H9 (cell line): ENCODE data around the gene TM9SF4. TPM values are rescaled to one million over a fixed set of nuclear protein-coding genes. Genes with fewer than 3 reads are reported as not detected.

Source experiments
- DNase-seq: peaks from one replicate; pipeline ENCODE4 v3.0.0-alpha.2; 2017
- H2AFZ ChIP-seq: one replicate; pipeline ENCODE4 v1.6.1; 2013; ENCODE audit warnings: mild to moderate bottlenecking, low read length, control low read depth, moderate library complexity
- H2AK5ac ChIP-seq: 2 replicates; pipeline ENCODE4 v1.6.1; 2013; ENCODE audit warnings: low read length, control low read depth, mixed read lengths; ENCODE audit not compliant: insufficient read length
- H2BK120ac ChIP-seq: one replicate; pipeline ENCODE4 v1.6.1; 2013; ENCODE audit warnings: low read depth, mild to moderate bottlenecking, low read length, control low read depth, inconsistent platforms; ENCODE audit not compliant: poor library complexity, severe bottlenecking
- H2BK12ac ChIP-seq: 2 replicates; pipeline ENCODE4 v1.6.1; 2013; ENCODE audit warnings: low read length, control low read depth, mixed read lengths, low read depth; ENCODE audit not compliant: insufficient read length
- H2BK15ac ChIP-seq: 2 replicates; pipeline ENCODE4 v1.6.1; 2013; ENCODE audit warnings: low read depth, low read length, control low read depth
- H2BK20ac ChIP-seq: one replicate; pipeline ENCODE4 v1.6.1; 2013; ENCODE audit warnings: low read depth, mild to moderate bottlenecking, low read length, control low read depth, inconsistent platforms; ENCODE audit not compliant: poor library complexity, severe bottlenecking
- H2BK5ac ChIP-seq: 2 replicates; pipeline ENCODE4 v1.6.1; 2013; ENCODE audit warnings: low read length, control low read depth, mixed read lengths; ENCODE audit not compliant: insufficient read length
- H3K14ac ChIP-seq: 2 replicates; pipeline ENCODE4 v1.6.1; 2013; ENCODE audit warnings: low read length, control low read depth; ENCODE audit not compliant: insufficient read depth
- H3K18ac ChIP-seq: 2 replicates; pipeline ENCODE4 v1.6.1; 2013; ENCODE audit warnings: low read depth, mild to moderate bottlenecking, mixed read lengths, low read length, control low read depth; ENCODE audit not compliant: insufficient read length
- H3K23ac ChIP-seq: 2 replicates; pipeline ENCODE4 v1.6.1; 2013; ENCODE audit warnings: low read length, control low read depth, mixed read lengths, low read depth; ENCODE audit not compliant: insufficient read length
- H3K23me2 ChIP-seq: 2 replicates; pipeline ENCODE4 v1.6.1; 2013; ENCODE audit warnings: low read depth, mild to moderate bottlenecking, mixed read lengths, low read length, control low read depth; ENCODE audit not compliant: insufficient read length, poor library complexity, severe bottlenecking
- H3K27ac ChIP-seq: 2 replicates; pipeline ENCODE4 v1.5.1; 2013; ENCODE audit warnings: low read length, control low read depth, mixed read lengths, low read depth; ENCODE audit not compliant: insufficient read length
- H3K27me3 ChIP-seq: 2 replicates; pipeline ENCODE4 v1.6.1; 2013; ENCODE audit warnings: low read length, control low read depth, inconsistent platforms; ENCODE audit not compliant: insufficient read depth
- H3K4ac ChIP-seq: 2 replicates; pipeline ENCODE4 v1.6.1; 2013; ENCODE audit warnings: low read depth, mild to moderate bottlenecking, control low read depth, inconsistent platforms, low read length, moderate library complexity
- H3K4me1 ChIP-seq: 2 replicates; pipeline ENCODE4 v1.6.1; 2013; ENCODE audit warnings: low read length, control low read depth, inconsistent platforms; ENCODE audit not compliant: insufficient read depth
- H3K4me2 ChIP-seq: 2 replicates; pipeline ENCODE4 v1.6.1; 2013; ENCODE audit warnings: low read length, control low read depth, mixed read lengths; ENCODE audit not compliant: insufficient read length, insufficient read depth
- H3K56ac ChIP-seq: 2 replicates; pipeline ENCODE4 v1.6.1; 2013; ENCODE audit warnings: low read depth, mild to moderate bottlenecking, mixed read lengths, low read length, control low read depth; ENCODE audit not compliant: insufficient read length
- H3K79me1 ChIP-seq: 2 replicates; pipeline ENCODE4 v1.6.1; 2013; ENCODE audit warnings: low read depth, mild to moderate bottlenecking, moderate library complexity, low read length, control low read depth, inconsistent platforms; ENCODE audit not compliant: insufficient read depth, poor library complexity, severe bottlenecking
- H3K79me2 ChIP-seq: 2 replicates; pipeline ENCODE4 v1.6.1; 2013; ENCODE audit warnings: low read length, control low read depth, inconsistent platforms; ENCODE audit not compliant: insufficient read depth
- H3K9ac ChIP-seq: 2 replicates; pipeline ENCODE4 v1.6.1; 2013; ENCODE audit warnings: low read length, control low read depth, mixed read lengths; ENCODE audit not compliant: insufficient read length; ENCODE audit errors: extremely low read depth
- H3K9me3 ChIP-seq: one replicate; pipeline ENCODE4 v1.6.1; 2013; ENCODE audit warnings: low read depth, low read length, inconsistent platforms; ENCODE audit not compliant: control insufficient read depth
- H3T11ph ChIP-seq: one replicate; pipeline ENCODE4 v1.6.1; 2013; ENCODE audit warnings: mild to moderate bottlenecking, low read length, control low read depth, inconsistent platforms
- H4K20me1 ChIP-seq: one replicate; pipeline ENCODE4 v1.6.1; 2013; ENCODE audit not compliant: control insufficient read depth, insufficient read length, insufficient read depth
- H4K5ac ChIP-seq: 2 replicates; pipeline ENCODE4 v1.6.1; 2013; ENCODE audit warnings: low read depth, mild to moderate bottlenecking, mixed read lengths, low read length, control low read depth; ENCODE audit not compliant: insufficient read length
- H4K8ac ChIP-seq: replicated peaks from 2 replicates; pipeline ENCODE4 v1.6.1; 2013; ENCODE audit warnings: low read length, control low read depth, mixed read lengths, low read depth; ENCODE audit not compliant: insufficient read length
- H4K91ac ChIP-seq: 2 replicates; pipeline ENCODE4 v1.6.1; 2013; ENCODE audit warnings: low read depth, mild to moderate bottlenecking, moderate library complexity, mixed read lengths, low read length, control low read depth; ENCODE audit not compliant: insufficient read length
- H3K27ac Mint-ChIP-seq, 3 experiments: 2 replicates in 2 of 3; 3 replicates in 1 of 3; pipeline ENCODE4 v1.8.0; 2020 to 2021; ENCODE audit warnings: mixed read lengths in 3 of 3, mild to moderate bottlenecking in 1 of 3, moderate library complexity in 1 of 3
- H3K27me3 Mint-ChIP-seq: 2 replicates; pipeline ENCODE4 v1.8.0; 2021; ENCODE audit warnings: low read depth, mild to moderate bottlenecking, moderate library complexity, mixed read lengths
- H3K36me3 Mint-ChIP-seq, 3 experiments: 2 replicates in 2 of 3; 3 replicates in 1 of 3; pipeline ENCODE4 v1.8.0; 2020 to 2021; ENCODE audit warnings: low read depth in 3 of 3, mixed read lengths in 3 of 3; ENCODE audit not compliant: insufficient read depth in 1 of 3
- H3K4me1 Mint-ChIP-seq, 2 experiments: 2 replicates each; pipeline ENCODE4 v1.8.0; 2020; ENCODE audit warnings: mixed read lengths in 2 of 2
- H3K4me3 Mint-ChIP-seq, 2 experiments: 2 replicates in 1 of 2; 3 replicates in 1 of 2; pipeline ENCODE4 v1.8.0; 2020 to 2021; ENCODE audit warnings: mild to moderate bottlenecking in 2 of 2, mixed read lengths in 2 of 2, moderate library complexity in 1 of 2
- H3K9me3 Mint-ChIP-seq, 2 experiments: 2 replicates in 1 of 2; 3 replicates in 1 of 2; pipeline ENCODE4 v1.8.0; 2020; ENCODE audit warnings: mild to moderate bottlenecking in 2 of 2, mixed read lengths in 2 of 2, moderate library complexity in 1 of 2
- CTCF ChIP-seq: fragments of 200-600 bp; sonication (generic); conservative IDR thresholded peaks from 3 replicates; pipeline ENCODE4 v1.8.0; 2021; ENCODE audit warnings: antibody characterized with exemption, mild to moderate bottlenecking
- WGBS: extraction: QIAGEN DNeasy Blood & Tissue Kit; methylation state at CpG from one replicate; pipeline ENCODE4 v1.1.7; 2013; ENCODE audit warnings: missing lambda C conversion rate, low lambda C conversion rate, mixed read lengths; ENCODE audit not compliant: insufficient read length; ENCODE audit errors: extremely low coverage; 5-methylcytosine and 5-hydroxymethylcytosine counted together
- total RNA-seq: library from RNA; stranded (reverse); gene quantifications from 2 replicates; pipeline ENCODE4 v1.2.1, GENCODE V29; 2021

The TM9SF4 gene
- total RNA-seq, 1 experiment from 2014 or later: 62.3 TPM

GRCh38 chr20:32163951-32164350, 54.4 kb downstream of the TM9SF4 start:
- Histone ChIP-seq H2BK12ac (no peak overlapping the region), H3K9ac (no peak overlapping the region), H4K91ac (no peak overlapping the region), H2AK5ac (no peak overlapping the region), H3K23ac (no peak overlapping the region), H3T11ph (no peak overlapping the region), H3K79me2 (no peaks in the 10 kb centered on the region), H3K23me2 (no peaks in the 10 kb centered on the region), H4K5ac (no peak overlapping the region), H2BK20ac (no peak overlapping the region), H2AFZ (no peak overlapping the region), H3K9me3 (no peaks in the 10 kb centered on the region), H2BK120ac (no peak overlapping the region), H3K56ac (no peak overlapping the region), H3K79me1 (no peaks in the 10 kb centered on the region), H3K4ac (no peak overlapping the region), H3K4me1 (no peaks in the 10 kb centered on the region; the same call in 1 of the 2 replicates), H3K4me2 (no peak overlapping the region), H4K8ac (no peak overlapping the region), H3K27ac (no peak overlapping the region), H3K18ac (no peak overlapping the region), H3K27me3 (no peaks in the 10 kb centered on the region), H4K20me1 (no peaks in the 10 kb centered on the region), H3K14ac (no peak overlapping the region), H2BK5ac (no peak overlapping the region), H2BK15ac (no peak overlapping the region)
- DNase-seq: no peak
- Mint-ChIP-seq H3K9me3 (no peaks in the 10 kb centered on the region), H3K4me3 (no peak overlapping the region), H3K4me1 (peaks cover 8 to 9% of the 10 kb centered on the region in 2 experiments), H3K27ac (no peak overlapping the region), H3K36me3 (peaks cover 31 to 76% (median 66%) of the 10 kb centered on the region in 3 experiments; a peak in 6 of 7 replicates), H3K27me3 (no peaks in the 10 kb centered on the region)
- TF ChIP-seq CTCF: no peak
- WGBS: no CpG with 5 or more reads among the region's 5 CpGs
